ENCODE measurements around the gene ABT1.

Gene ABT1

DNA sequence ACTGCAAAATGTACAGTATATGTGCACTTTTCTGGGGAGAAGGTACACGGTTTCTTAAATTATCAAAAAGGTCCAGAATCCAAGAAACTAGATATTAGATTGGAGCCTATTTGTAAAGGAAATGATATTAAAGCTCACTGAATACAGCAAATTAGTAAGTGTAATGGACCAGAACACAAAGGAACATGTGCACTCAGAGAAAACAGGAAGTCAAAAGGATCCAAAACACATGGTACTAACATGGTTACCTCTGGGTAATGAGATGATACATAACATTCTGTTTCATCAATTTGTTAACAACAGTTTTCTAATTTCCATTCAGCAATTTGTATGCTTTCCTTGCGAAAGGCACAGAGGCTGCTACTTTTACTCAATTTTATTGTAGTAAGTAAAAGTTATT lies 44.1 kb downstream of the ABT1 start:
- H3K9me3 ChIP-seq (ENCODE audit: insufficient read depth, low read length), result peaks cover 38% of the 10 kb centered on the region
- no peaks in the 10 kb centered on the region for H4K20me1 ChIP-seq (ENCODE audit: low read depth, low read length)
- peaks cover 65% of the 10 kb centered on the region for H3K36me3 ChIP-seq (ENCODE audit: low read length)
- no peak overlapping the region for H3K27ac ChIP-seq (ENCODE audit: low read depth, low read length)
- H3K9ac ChIP-seq (ENCODE audit: low read length), result no peak overlapping the region
- H3F3A ChIP-seq (ENCODE audit: insufficient read depth), result no peaks in the 10 kb centered on the region
- no peaks in the 10 kb centered on the region for H3K27me3 ChIP-seq (ENCODE audit: low read length)
- H3K9me2 ChIP-seq (replicated peaks; ENCODE audit: insufficient read depth, low read length), result no peaks in the 10 kb centered on the region
- TF ChIP-seq, protein P1, sequence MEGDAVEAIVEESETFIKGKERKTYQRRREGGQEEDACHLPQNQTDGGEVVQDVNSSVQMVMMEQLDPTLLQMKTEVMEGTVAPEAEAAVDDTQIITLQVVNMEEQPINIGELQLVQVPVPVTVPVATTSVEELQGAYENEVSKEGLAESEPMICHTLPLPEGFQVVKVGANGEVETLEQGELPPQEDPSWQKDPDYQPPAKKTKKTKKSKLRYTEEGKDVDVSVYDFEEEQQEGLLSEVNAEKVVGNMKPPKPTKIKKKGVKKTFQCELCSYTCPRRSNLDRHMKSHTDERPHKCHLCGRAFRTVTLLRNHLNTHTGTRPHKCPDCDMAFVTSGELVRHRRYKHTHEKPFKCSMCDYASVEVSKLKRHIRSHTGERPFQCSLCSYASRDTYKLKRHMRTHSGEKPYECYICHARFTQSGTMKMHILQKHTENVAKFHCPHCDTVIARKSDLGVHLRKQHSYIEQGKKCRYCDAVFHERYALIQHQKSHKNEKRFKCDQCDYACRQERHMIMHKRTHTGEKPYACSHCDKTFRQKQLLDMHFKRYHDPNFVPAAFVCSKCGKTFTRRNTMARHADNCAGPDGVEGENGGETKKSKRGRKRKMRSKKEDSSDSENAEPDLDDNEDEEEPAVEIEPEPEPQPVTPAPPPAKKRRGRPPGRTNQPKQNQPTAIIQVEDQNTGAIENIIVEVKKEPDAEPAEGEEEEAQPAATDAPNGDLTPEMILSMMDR (IDR thresholded peaks at IDR 0.05; ENCODE audit: insufficient read depth, low read length, poor library complexity, severe bottlenecking), result no peak
- no peak for TF ChIP-seq EZH2phosphoT487 (conservative IDR thresholded peaks at IDR 0.05; ENCODE audit: low read length)
- H3K4me2 ChIP-seq (ENCODE audit: low read depth, low read length, poor library complexity, severe bottlenecking), result no peak overlapping the region
- peaks cover 11% of the 10 kb centered on the region for H3K79me2 ChIP-seq (ENCODE audit: insufficient read depth, low read length)
- H2AFZ ChIP-seq (ENCODE audit: low read depth, low read length, severe bottlenecking), result no peak overlapping the region
- no peak overlapping the region for H3K4me3 ChIP-seq (ENCODE audit: insufficient read depth, low read length, poor library complexity, severe bottlenecking)

DNA sequence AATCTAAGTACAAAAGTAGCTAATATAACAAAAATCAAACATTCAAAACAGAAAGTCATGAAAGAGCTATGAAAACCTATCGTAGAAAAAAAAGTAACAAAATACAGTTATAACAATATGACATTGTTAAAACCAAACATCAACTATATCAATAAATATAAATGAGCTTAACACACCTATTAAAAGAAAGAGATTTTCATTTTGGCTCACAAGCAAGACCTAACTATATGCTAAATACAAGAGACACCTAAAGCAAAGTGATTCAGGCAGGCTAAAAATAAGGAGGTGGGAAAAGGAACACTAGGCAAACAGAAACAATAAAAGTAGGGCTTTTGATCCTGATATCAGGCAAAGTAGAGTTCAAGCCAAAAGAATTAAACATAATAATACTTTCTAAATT lies 49.3 kb downstream of the ABT1 start:
- H3K9me3 ChIP-seq (ENCODE audit: insufficient read depth, low read length), result peaks cover 31% of the 10 kb centered on the region; the same call in 1 of the 2 replicates
- H2AFZ ChIP-seq (ENCODE audit: low read depth, low read length, severe bottlenecking), result no peak overlapping the region
- TF ChIP-seq, protein P1 (IDR thresholded peaks at IDR 0.05; ENCODE audit: insufficient read depth, low read length, poor library complexity, severe bottlenecking), result no peak
- TF ChIP-seq EZH2phosphoT487 (conservative IDR thresholded peaks at IDR 0.05; ENCODE audit: low read length), result no peak
- peaks cover 83% of the 10 kb centered on the region for H3K36me3 ChIP-seq (ENCODE audit: low read length)
- H3K4me2 ChIP-seq (ENCODE audit: low read depth, low read length, poor library complexity, severe bottlenecking), result no peak overlapping the region
- H3K4me3 ChIP-seq (ENCODE audit: insufficient read depth, low read length, poor library complexity, severe bottlenecking), result no peak overlapping the region
- no peak overlapping the region for H3K27ac ChIP-seq (ENCODE audit: low read depth, low read length)
- H3K79me2 ChIP-seq (ENCODE audit: insufficient read depth, low read length), result peaks cover 57% of the 10 kb centered on the region
- no peak overlapping the region for H3K9ac ChIP-seq (ENCODE audit: low read length)
- no peaks in the 10 kb centered on the region for H4K20me1 ChIP-seq (ENCODE audit: low read depth, low read length)
- no peaks in the 10 kb centered on the region for H3K27me3 ChIP-seq (ENCODE audit: low read length)
- no peaks in the 10 kb centered on the region for H3K9me2 ChIP-seq (replicated peaks; ENCODE audit: insufficient read depth, low read length)
- H3F3A ChIP-seq (ENCODE audit: insufficient read depth), result no peaks in the 10 kb centered on the region
